ENCODE measurements around the gene CCDC7. TPM values are rescaled to one million over a fixed set of nuclear protein-coding genes. Genes with fewer than 3 reads are reported as not detected.
"Not testable (repeated sequence)": the region's sequence is repeated elsewhere in the genome, so short reads cannot be mapped to it uniquely, and the experiment has no call there.

CCDC7 gene
- total RNA-seq, 2 donors from 2014 or later, result 21.9 to 22.7 TPM

DNA sequence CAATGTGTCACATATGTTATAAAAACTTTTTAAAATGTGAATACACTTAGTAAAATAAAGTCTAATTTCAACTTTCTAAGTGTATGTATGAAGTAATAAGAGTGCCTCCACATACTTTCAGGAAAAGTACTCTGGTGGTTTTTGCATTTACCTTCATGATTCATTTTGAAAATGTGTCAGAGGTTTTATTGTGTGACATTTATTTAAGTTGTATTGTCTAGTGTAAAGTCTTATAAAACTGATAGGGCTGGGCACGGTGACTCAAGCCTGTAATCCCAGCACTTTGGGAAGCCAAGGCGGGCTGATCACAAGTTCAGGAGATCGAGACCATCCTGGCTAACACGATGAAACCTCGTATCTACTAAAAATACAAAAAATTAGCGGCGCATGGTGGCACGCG, 285.6 kb downstream of the CCDC7 start:
- TF ChIP-seq, protein P1, sequence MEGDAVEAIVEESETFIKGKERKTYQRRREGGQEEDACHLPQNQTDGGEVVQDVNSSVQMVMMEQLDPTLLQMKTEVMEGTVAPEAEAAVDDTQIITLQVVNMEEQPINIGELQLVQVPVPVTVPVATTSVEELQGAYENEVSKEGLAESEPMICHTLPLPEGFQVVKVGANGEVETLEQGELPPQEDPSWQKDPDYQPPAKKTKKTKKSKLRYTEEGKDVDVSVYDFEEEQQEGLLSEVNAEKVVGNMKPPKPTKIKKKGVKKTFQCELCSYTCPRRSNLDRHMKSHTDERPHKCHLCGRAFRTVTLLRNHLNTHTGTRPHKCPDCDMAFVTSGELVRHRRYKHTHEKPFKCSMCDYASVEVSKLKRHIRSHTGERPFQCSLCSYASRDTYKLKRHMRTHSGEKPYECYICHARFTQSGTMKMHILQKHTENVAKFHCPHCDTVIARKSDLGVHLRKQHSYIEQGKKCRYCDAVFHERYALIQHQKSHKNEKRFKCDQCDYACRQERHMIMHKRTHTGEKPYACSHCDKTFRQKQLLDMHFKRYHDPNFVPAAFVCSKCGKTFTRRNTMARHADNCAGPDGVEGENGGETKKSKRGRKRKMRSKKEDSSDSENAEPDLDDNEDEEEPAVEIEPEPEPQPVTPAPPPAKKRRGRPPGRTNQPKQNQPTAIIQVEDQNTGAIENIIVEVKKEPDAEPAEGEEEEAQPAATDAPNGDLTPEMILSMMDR (IDR thresholded peaks at IDR 0.05), result no peak
- H3K27ac ChIP-seq, result no peak overlapping the region
- H3K4me3 ChIP-seq, result no peak overlapping the region
- no peaks in the 10 kb centered on the region for H3K36me3 ChIP-seq
- H3K9me3 ChIP-seq, result no peaks in the 10 kb centered on the region
- H3K27me3 ChIP-seq, result no peaks in the 10 kb centered on the region
- H3K4me1 ChIP-seq, result no peaks in the 10 kb centered on the region
- DNase-seq (ENCODE audit: low spot score), result no peak

DNA sequence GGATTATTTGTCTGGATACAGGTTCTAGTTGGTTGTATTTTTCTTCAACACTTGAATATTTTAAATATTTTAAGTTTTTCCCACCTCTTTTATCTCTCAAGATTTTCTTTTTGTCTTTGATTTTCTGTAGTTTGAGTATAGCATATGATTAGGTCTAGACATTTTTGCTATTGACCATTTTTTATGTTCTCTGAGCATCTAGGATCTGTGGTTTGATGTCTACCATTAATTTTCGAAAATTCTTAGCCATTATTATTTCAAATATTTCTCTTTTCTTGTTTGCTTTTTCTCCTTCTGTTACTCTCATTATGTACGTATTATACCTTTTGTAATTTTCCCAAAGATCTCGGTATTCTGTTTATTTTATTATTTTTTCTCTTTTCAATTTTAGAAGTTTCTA, 293.0 kb downstream of the CCDC7 start:
- peaks cover 0 to 6% of the 10 kb centered on the region in 2 donors for H3K9me3 ChIP-seq
- H3K27me3 ChIP-seq, result no peaks in the 10 kb centered on the region
- no peak overlapping the region for H3K27ac ChIP-seq
- TF ChIP-seq, protein P1 (IDR thresholded peaks at IDR 0.05), result no peak
- DNase-seq (ENCODE audit: low spot score), result no peak
- H3K36me3 ChIP-seq, result no peaks in the 10 kb centered on the region
- no peaks in the 10 kb centered on the region for H3K4me1 ChIP-seq
- no peak overlapping the region for H3K4me3 ChIP-seq

DNA sequence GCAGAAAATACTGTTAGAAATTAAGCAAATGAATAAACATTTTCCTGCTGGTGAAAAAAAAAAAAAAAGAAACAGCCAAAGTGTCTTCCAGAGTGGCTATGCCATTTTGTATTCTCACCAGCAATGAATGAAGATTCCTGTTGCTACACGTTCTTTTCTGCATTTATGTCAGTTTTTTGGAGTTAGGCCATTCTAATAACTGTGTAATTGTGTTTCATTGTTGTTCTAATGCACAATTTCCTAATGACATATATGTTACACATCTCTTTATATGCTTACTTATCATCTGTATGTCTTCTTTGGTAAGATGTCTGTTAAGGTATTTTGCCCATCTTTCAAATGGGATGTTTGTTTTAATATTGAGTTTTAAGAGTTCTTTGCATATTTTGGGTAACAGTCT, 298.4 kb downstream of the CCDC7 start:
- Histone ChIP-seq H3K4me1 (no peaks in the 10 kb centered on the region), H3K4me3 (no peak overlapping the region), H3K36me3 (no peaks in the 10 kb centered on the region), H3K27me3 (no peaks in the 10 kb centered on the region), H3K27ac (no peak overlapping the region), H3K9me3 (no peaks in the 10 kb centered on the region)
- no peak for DNase-seq (ENCODE audit: low spot score)
- TF ChIP-seq, protein P1 (IDR thresholded peaks at IDR 0.05), result no peak

DNA sequence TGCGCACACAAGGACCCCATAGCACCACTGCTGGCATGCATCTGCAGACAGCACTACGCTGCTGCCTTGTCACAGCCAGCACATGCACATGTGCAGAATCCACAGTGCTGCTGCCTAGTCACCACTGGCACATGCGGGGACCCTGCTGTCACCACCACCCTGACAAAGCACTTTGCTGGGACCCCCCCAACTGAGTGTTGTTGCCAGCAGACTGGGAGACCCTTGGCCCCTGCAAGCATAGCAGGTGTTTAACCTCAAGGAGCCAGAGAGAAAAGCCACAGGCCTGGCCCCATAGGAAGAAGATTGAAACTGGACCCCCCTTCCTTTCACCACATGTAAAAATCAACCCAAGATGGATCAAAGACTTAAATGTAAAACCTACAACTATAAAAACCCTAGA, 300.9 kb downstream of the CCDC7 start:
- Histone ChIP-seq H3K4me1 (no peaks in the 10 kb centered on the region), H3K27me3 (no peaks in the 10 kb centered on the region), H3K4me3 (no peak overlapping the region), H3K9me3 (no peaks in the 10 kb centered on the region), H3K27ac (no peak overlapping the region), H3K36me3 (no peaks in the 10 kb centered on the region)
- TF ChIP-seq, protein P1 (IDR thresholded peaks at IDR 0.05), result no peak
- no peak for DNase-seq (ENCODE audit: low spot score)

DNA sequence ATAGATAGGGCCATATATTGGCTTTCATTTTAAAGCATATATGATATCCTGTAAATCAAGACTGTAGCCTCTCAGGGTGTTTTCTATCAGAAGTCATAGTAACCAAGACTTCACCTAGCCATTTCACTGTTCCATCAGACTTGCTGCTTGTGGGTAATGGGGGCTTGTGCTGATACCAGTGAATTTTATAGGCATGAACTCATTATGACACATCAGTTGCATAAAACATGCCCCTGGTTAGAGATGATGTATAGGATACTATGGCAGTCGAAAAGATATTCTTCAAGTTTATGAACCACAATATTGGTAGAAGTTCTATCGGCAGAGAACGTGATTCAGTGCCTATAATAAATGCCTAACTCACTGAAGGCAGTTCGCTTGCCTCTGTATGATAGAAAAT, 305.6 kb downstream of the CCDC7 start:
- Histone ChIP-seq H3K27ac (no peak overlapping the region), H3K36me3 (no peaks in the 10 kb centered on the region), H3K27me3 (no peaks in the 10 kb centered on the region), H3K4me3 (no peak overlapping the region), H3K4me1 (no peaks in the 10 kb centered on the region), H3K9me3 (no peaks in the 10 kb centered on the region)
- TF ChIP-seq, protein P1 (IDR thresholded peaks at IDR 0.05), result no peak
- DNase-seq (ENCODE audit: low spot score), result no peak

DNA sequence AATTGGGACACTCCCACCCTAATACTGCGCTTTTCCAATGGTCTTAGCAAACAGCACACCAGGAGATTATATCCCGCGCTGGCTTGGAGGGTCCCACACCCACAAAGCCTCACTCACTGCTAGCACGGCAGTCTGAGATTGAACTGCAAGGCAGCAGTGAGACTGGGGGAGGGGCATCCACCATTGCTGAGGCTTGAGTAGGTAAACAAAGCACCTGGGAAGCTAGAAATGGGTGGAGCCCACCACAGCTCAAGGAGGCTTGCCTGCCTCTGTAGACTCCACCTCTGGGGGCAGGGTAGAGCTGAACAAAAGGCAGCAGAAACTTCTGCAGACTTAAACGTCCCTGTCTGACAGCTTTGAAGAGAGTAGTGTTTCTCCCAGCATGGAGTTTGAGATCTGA, 309.0 kb downstream of the CCDC7 start:
- not testable (repeated sequence) for H3K9me3 ChIP-seq; DNase-seq (ENCODE audit: low spot score); H3K36me3 ChIP-seq; H3K27ac ChIP-seq; H3K4me3 ChIP-seq; H3K4me1 ChIP-seq; H3K27me3 ChIP-seq
